Heart left ventricle (tissue), 13 donors: ENCODE measurements around the gene WDR86.

Experiments
- POLR2A ChIP-seq, 2 donors: fragments of 450-650 bp; IDR thresholded peaks; one replicate each; pipeline ENCODE4 v1.6.1; 2017; ENCODE audit warnings: antibody characterized with exemption in 2 of 2, mild to moderate bottlenecking in 2 of 2, moderate library complexity in 2 of 2
- TF ChIP-seq, protein P1 (sequence below), 12 donors: fragments of 200-600 bp; sonication (generic) in 4 of 12; IDR thresholded peaks; one replicate each; pipeline versions ENCODE4 v1.5.0 to v1.8.0; 2018 to 2022; ENCODE audit warnings: antibody characterized with exemption in 12 of 12, mild to moderate bottlenecking in 5 of 12
- donor health status: ischemic (EF 13 %, LVEDD 7.1; RV severe dilation, severe dysfunction).
- donor health status: DM: no; HTN: yes; CAD: no.
- donor health status: DM: no; HTN: no; CAD: no.
- donor health status: ischemic (EF 25% LVEDD 6.9; RV normal size, moderate dysfunction).
- donor health status: ischemic (EF 25% LVEDD 5.7; RV mildly dilated, moderate dysfunction).
- donor health status: ischemic (EF 35%, LVEDD 5.7; RV mildly dilated, moderate dysfunction).
- donor health status: nonischemic (EF 11% LVEDD 7.7; RV severe dilation, severe dysfunction).
- donor health status: DM: yes; HTN: yes; CAD: no.
- donor health status: PGD.
- donor health status: ischemic (EF 29% LVEDD 5.4; RV normal size, mild dysfunction).
- donor health status: nonischemic (EF 23%, LVEDD 6.1; RV moderate dilation, normal function).

GRCh38 chr7:151438864-151439601 lies 29.2 kb upstream of the WDR86 start:
- TF ChIP-seq, protein P1, sequence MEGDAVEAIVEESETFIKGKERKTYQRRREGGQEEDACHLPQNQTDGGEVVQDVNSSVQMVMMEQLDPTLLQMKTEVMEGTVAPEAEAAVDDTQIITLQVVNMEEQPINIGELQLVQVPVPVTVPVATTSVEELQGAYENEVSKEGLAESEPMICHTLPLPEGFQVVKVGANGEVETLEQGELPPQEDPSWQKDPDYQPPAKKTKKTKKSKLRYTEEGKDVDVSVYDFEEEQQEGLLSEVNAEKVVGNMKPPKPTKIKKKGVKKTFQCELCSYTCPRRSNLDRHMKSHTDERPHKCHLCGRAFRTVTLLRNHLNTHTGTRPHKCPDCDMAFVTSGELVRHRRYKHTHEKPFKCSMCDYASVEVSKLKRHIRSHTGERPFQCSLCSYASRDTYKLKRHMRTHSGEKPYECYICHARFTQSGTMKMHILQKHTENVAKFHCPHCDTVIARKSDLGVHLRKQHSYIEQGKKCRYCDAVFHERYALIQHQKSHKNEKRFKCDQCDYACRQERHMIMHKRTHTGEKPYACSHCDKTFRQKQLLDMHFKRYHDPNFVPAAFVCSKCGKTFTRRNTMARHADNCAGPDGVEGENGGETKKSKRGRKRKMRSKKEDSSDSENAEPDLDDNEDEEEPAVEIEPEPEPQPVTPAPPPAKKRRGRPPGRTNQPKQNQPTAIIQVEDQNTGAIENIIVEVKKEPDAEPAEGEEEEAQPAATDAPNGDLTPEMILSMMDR (IDR thresholded peaks at IDR 0.05): no peak
- no peak for TF ChIP-seq POLR2A (IDR thresholded peaks at IDR 0.05)
